ENCODE results near the gene KBTBD13.

DNA sequence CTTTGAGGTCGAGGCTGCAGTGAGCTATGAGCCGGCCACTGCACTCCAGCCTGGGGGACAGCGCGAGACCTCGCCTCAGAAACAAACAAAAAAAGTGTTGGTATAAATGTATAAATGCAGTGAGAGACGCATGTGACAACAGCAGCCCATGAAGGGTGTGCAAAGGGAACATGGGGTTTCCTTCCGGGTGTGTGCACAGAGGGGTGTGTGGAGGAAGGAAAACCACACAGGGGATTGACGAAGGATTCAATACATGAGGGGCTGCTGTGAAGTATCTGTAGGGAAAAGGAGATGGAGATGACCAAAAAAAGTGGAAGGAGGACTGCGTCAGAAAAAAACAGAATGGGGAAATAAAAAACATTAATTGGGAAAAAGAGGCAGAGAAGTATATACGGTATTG is 48.2 kb upstream of the KBTBD13 start:
- TF ChIP-seq, protein P1, sequence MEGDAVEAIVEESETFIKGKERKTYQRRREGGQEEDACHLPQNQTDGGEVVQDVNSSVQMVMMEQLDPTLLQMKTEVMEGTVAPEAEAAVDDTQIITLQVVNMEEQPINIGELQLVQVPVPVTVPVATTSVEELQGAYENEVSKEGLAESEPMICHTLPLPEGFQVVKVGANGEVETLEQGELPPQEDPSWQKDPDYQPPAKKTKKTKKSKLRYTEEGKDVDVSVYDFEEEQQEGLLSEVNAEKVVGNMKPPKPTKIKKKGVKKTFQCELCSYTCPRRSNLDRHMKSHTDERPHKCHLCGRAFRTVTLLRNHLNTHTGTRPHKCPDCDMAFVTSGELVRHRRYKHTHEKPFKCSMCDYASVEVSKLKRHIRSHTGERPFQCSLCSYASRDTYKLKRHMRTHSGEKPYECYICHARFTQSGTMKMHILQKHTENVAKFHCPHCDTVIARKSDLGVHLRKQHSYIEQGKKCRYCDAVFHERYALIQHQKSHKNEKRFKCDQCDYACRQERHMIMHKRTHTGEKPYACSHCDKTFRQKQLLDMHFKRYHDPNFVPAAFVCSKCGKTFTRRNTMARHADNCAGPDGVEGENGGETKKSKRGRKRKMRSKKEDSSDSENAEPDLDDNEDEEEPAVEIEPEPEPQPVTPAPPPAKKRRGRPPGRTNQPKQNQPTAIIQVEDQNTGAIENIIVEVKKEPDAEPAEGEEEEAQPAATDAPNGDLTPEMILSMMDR (IDR thresholded peaks at IDR 0.05), result no peak
- TF ChIP-seq POLR2A (IDR thresholded peaks at IDR 0.05) (no peak), POLR2AphosphoS5 (IDR thresholded peaks at IDR 0.05; ENCODE audit: insufficient read depth in 1 of 2, low read depth in 1 of 2) (no peak)
